Central memory CD4-positive, alpha-beta T cell (primary cell): Measurements from ENCODE around the gene KRT75.

ENCODE experiments used
- DNase-seq: peaks from one replicate; pipeline ENCODE4 v3.0.0; 2022

KRT75 gene

GRCh38 chr12:52390739-52391617, 43.2 kb downstream of the KRT75 start:
- no peak for DNase-seq

- no peak for DNase-seq
These were observed 44.6 kb downstream of the KRT75 start for GRCh38 chr12:52389313-52390207.

- no peak for DNase-seq
These were observed 46.3 kb downstream of the KRT75 start for GRCh38 chr12:52387859-52388258.

GRCh38 chr12:52385226-52385702, 48.9 kb downstream of the KRT75 start, which contains the start of gene KRT84:
Gene KRT84, minus strand, starts transcription at chr12:52385652. Its CDS starts 67 bp downstream, at chr12:52385585.
- no peak for DNase-seq

GRCh38 chr12:52383331-52383730, 50.8 kb downstream of the KRT75 start:
- no peak for DNase-seq

GRCh38 chr12:52382854-52383253, 51.3 kb downstream of the KRT75 start:
- DNase-seq, result no peak

GRCh38 chr12:52381206-52381605, 53.0 kb downstream of the KRT75 start:
- DNase-seq, result no peak

- no peak for DNase-seq
These were observed 53.9 kb downstream of the KRT75 start for GRCh38 chr12:52380271-52380694.

- DNase-seq, result no peak
These were observed 54.6 kb downstream of the KRT75 start for GRCh38 chr12:52379536-52379935.

- DNase-seq, result no peak
These were observed 56.1 kb downstream of the KRT75 start for GRCh38 chr12:52378091-52378490.

- DNase-seq, result no peak
These were observed 56.9 kb downstream of the KRT75 start for GRCh38 chr12:52377266-52377665.
